Measurements from ENCODE around the gene CAP2. TPM values are rescaled to one million over a fixed set of nuclear protein-coding genes. Genes with fewer than 3 reads are reported as not detected.

CAP2 gene
- total and polyA plus RNA-seq, 2 experiments from 2014 or later, result 6.7 to 9.1 TPM

GRCh38 chr6:17601386-17601703 is 207.9 kb downstream of the CAP2 start (continued):
- TF ChIP-seq ZNF114 (CRISPR knock-in tag; IDR thresholded peaks at IDR 0.05) (no peak), CTCF (conservative IDR thresholded peaks at IDR 0.05; ENCODE audit: low read depth in 2 of 2) (no peak), CREB1 (CRISPR knock-in tag; IDR thresholded peaks at IDR 0.05; ENCODE audit: low read depth) (no peak), STAT1 (IDR thresholded peaks at IDR 0.05; ENCODE audit: unreplicated experiment) (no peak), POLR2AphosphoS5 (IDR thresholded peaks at IDR 0.05; ENCODE audit: low read depth) (no peak), EZH2phosphoT487 (IDR thresholded peaks at IDR 0.05; ENCODE audit: unreplicated experiment) (no peak)
- TF ChIP-seq, protein P1, sequence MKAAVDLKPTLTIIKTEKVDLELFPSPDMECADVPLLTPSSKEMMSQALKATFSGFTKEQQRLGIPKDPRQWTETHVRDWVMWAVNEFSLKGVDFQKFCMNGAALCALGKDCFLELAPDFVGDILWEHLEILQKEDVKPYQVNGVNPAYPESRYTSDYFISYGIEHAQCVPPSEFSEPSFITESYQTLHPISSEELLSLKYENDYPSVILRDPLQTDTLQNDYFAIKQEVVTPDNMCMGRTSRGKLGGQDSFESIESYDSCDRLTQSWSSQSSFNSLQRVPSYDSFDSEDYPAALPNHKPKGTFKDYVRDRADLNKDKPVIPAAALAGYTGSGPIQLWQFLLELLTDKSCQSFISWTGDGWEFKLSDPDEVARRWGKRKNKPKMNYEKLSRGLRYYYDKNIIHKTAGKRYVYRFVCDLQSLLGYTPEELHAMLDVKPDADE (IDR thresholded peaks at IDR 0.05), result no peak

DNA sequence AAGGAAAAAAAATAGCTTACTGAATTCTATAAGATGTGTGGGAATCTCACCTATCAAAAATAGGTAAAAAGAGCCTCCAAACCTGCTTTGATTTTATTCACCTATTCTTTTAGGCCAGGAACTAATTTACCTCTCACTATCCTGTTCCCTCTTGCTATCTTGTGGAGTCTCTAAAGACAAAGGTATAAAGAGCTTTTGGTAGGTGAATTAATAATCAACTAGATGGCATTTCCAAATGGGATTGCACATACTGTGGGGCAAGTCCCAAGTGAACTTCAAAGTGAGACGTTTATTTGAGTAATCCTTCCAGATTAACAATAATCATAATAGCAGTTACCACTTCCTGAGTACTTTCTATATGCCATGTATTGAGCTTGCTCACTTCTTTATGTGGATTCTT is 209.5 kb downstream of the CAP2 start:
- Histone ChIP-seq H3K4me3 (no peak overlapping the region), H3K4me1 (ENCODE audit: insufficient read depth) (peaks cover 8% of the 10 kb centered on the region; the same call in 1 of the 2 replicates), H4K20me1 (replicated peaks; ENCODE audit: insufficient read depth) (no peaks in the 10 kb centered on the region), H3K9me2 (ENCODE audit: insufficient read depth) (no peaks in the 10 kb centered on the region), H3K27me3 (ENCODE audit: insufficient read depth) (no peaks in the 10 kb centered on the region), H3K79me2 (replicated peaks; ENCODE audit: insufficient read depth) (no peaks in the 10 kb centered on the region), H3K27ac (ENCODE audit: low read depth) (no peak overlapping the region), H3K36me3 (ENCODE audit: insufficient read depth) (no peaks in the 10 kb centered on the region), H3K4me2 (no peak overlapping the region), H2AFZ (no peak overlapping the region), H3F3A (replicated peaks; ENCODE audit: low read depth) (peaks cover 4% of the 10 kb centered on the region; the same call in 1 of the 2 replicates)
- no peak overlapping the region for H3K4me3 Mint-ChIP-seq
- H3K27ac Mint-ChIP-seq, result no peak overlapping the region
- peaks cover 9% of the 10 kb centered on the region; the same call in 2 of the 3 replicates for H3K4me1 Mint-ChIP-seq
- H3K27me3 Mint-ChIP-seq (ENCODE audit: insufficient read depth, low read depth, poor library complexity), result peaks cover 6% of the 10 kb centered on the region
- ATAC-seq (no peak), DNase-seq (ENCODE audit: low spot score) (no peak)
- H3K36me3 Mint-ChIP-seq (ENCODE audit: low read depth), result peaks cover 13% of the 10 kb centered on the region
- no peaks in the 10 kb centered on the region for H3K9me3 Mint-ChIP-seq
- TF ChIP-seq CTCF (conservative IDR thresholded peaks at IDR 0.05; ENCODE audit: low read depth in 2 of 2), result no peak
- TF ChIP-seq ZNF462 (CRISPR knock-in tag; IDR thresholded peaks at IDR 0.05), result no peak

All from GM23338 (cell line).